Measurements from ENCODE around the gene LMO7.
"Not testable (repeated sequence)": the region's sequence is repeated elsewhere in the genome, so short reads cannot be mapped to it uniquely, and the experiment has no call there.

LMO7 gene

GRCh38 chr13:75693227-75693626 is 57.1 kb downstream of the LMO7 start:
- H2AFZ ChIP-seq (ENCODE audit: low read length): no peak overlapping the region
- peaks cover 19% of the 10 kb centered on the region for H3K4me1 ChIP-seq (ENCODE audit: insufficient read depth, low read length, severe bottlenecking)
- no peak overlapping the region for H3K4me3 ChIP-seq (ENCODE audit: low read depth, low read length, poor library complexity, severe bottlenecking)
- TF ChIP-seq CTCF (IDR thresholded peaks at IDR 0.05; ENCODE audit: low read length): no peak
- TF ChIP-seq EZH2 (IDR thresholded peaks at IDR 0.05; ENCODE audit: borderline replicate concordance, low read length): no peak
- no peaks in the 10 kb centered on the region for H4K20me1 ChIP-seq (ENCODE audit: insufficient read depth, low read length)
- H3K9me2 ChIP-seq (ENCODE audit: low read depth, low read length): no peaks in the 10 kb centered on the region
- no peaks in the 10 kb centered on the region for H3K9me3 ChIP-seq (ENCODE audit: low read length)
- H3K4me2 ChIP-seq (ENCODE audit: low read length): no peak overlapping the region
- H3K27ac ChIP-seq (ENCODE audit: low read depth, low read length, poor library complexity, severe bottlenecking): no peak overlapping the region
- no peaks in the 10 kb centered on the region for H3F3A ChIP-seq (ENCODE audit: insufficient read depth, low read length)
- no peaks in the 10 kb centered on the region for H3K79me2 ChIP-seq (ENCODE audit: insufficient read depth, low read length)
- H3K36me3 ChIP-seq (ENCODE audit: insufficient read depth, low read length): peaks cover under 1% of the 10 kb centered on the region; the same call in 1 of the 2 replicates
- no peak overlapping the region for H3K9ac ChIP-seq (ENCODE audit: low read length)
- H3K27me3 ChIP-seq (ENCODE audit: insufficient read depth, low read length): no peaks in the 10 kb centered on the region

- peaks cover 19% of the 10 kb centered on the region for H3K4me1 ChIP-seq (ENCODE audit: insufficient read depth, low read length, severe bottlenecking)
- H4K20me1 ChIP-seq (ENCODE audit: insufficient read depth, low read length): no peaks in the 10 kb centered on the region
- no peaks in the 10 kb centered on the region; the same call in 1 of the 2 replicates for H3K36me3 ChIP-seq (ENCODE audit: insufficient read depth, low read length)
Measured at GRCh38 chr13:75694722-75695121, 58.6 kb downstream of the LMO7 start.

GRCh38 chr13:75695908-75696307 is 59.8 kb downstream of the LMO7 start:
- H3K79me2 ChIP-seq (ENCODE audit: insufficient read depth, low read length); H3K36me3 ChIP-seq (ENCODE audit: insufficient read depth, low read length); H3K9ac ChIP-seq (ENCODE audit: low read length); H3K4me3 ChIP-seq (ENCODE audit: low read depth, low read length, poor library complexity, severe bottlenecking); H3K9me2 ChIP-seq (ENCODE audit: low read depth, low read length); H3F3A ChIP-seq (ENCODE audit: insufficient read depth, low read length); H3K4me2 ChIP-seq (ENCODE audit: low read length); H3K27ac ChIP-seq (ENCODE audit: low read depth, low read length, poor library complexity, severe bottlenecking); H3K27me3 ChIP-seq (ENCODE audit: insufficient read depth, low read length); H4K20me1 ChIP-seq (ENCODE audit: insufficient read depth, low read length); H2AFZ ChIP-seq (ENCODE audit: low read length); H3K9me3 ChIP-seq (ENCODE audit: low read length): not testable (repeated sequence)
- peaks cover 19% of the 10 kb centered on the region for H3K4me1 ChIP-seq (ENCODE audit: insufficient read depth, low read length, severe bottlenecking)
- peak; percentile 93 for TF ChIP-seq CTCF (IDR thresholded peaks at IDR 0.05; ENCODE audit: low read length)

More at GRCh38 chr13:75694722-75695121, 58.6 kb downstream of the LMO7 start:
- Histone ChIP-seq H3K4me3 (ENCODE audit: low read depth, low read length, poor library complexity, severe bottlenecking) (no peak overlapping the region), H3K9me3 (ENCODE audit: low read length) (no peaks in the 10 kb centered on the region), H3K4me2 (ENCODE audit: low read length) (no peak overlapping the region), H3K9me2 (ENCODE audit: low read depth, low read length) (no peaks in the 10 kb centered on the region), H3F3A (ENCODE audit: insufficient read depth, low read length) (no peaks in the 10 kb centered on the region), H3K27me3 (ENCODE audit: insufficient read depth, low read length) (no peaks in the 10 kb centered on the region), H3K9ac (ENCODE audit: low read length) (no peak overlapping the region), H3K27ac (ENCODE audit: low read depth, low read length, poor library complexity, severe bottlenecking) (no peak overlapping the region), H3K79me2 (ENCODE audit: insufficient read depth, low read length) (no peaks in the 10 kb centered on the region), H2AFZ (ENCODE audit: low read length) (no peak overlapping the region)
- TF ChIP-seq EZH2 (IDR thresholded peaks at IDR 0.05; ENCODE audit: borderline replicate concordance, low read length) (no peak), CTCF (IDR thresholded peaks at IDR 0.05; ENCODE audit: low read length) (no peak)
